A549 (cell line): ENCODE measurements around the gene MYO18A. TPM values are rescaled to one million over a fixed set of nuclear protein-coding genes. Genes with fewer than 3 reads are reported as not detected.

Experiments used
- ATAC-seq, 2 experiments: fragments of 200-7000 bp in 1 of 2; fragments of >200 bp in 1 of 2; cut with Nextera tagmentation in 1 of 2; cut with Tn5 transposase in 1 of 2; 3 replicates each; pipeline versions ENCODE4 v1.8.0 to v1.9.1; 2018 to 2020; ENCODE audit warnings: mild to moderate bottlenecking in 1 of 2, moderate library complexity in 1 of 2
- CTCF ChIA-PET: fragments of 300-600 bp; sonication (Branson Sonifier 250); formaldehyde crosslinking; extraction: SDS; loops from one replicate; lab custom pipeline; 2021; ENCODE audit warnings: antibody characterized with exemption, inconsistent platforms; lab: Yijun Ruan, JAX
- POLR2A ChIA-PET: fragments of 350-600 bp; formaldehyde crosslinking; extraction: SDS; loops from one replicate; lab custom pipeline; 2021; ENCODE audit warnings: antibody characterized with exemption, inconsistent platforms; lab: Yijun Ruan, JAX
- DNase-seq, 2 experiments: peaks; one replicate each; pipeline versions ENCODE4 v3.0.0 to v3.0.0-alpha.2; 2011 to 2016; ENCODE audit warnings: low read depth in 1 of 2, low spot score in 1 of 2
- FAIRE-seq: peaks from 2 replicates; lab custom pipeline; 2011; peaks lifted over from hg19 to GRCh38; lab: Jason Lieb, UNC
- H3K27ac ChIP-seq, 2 experiments: fragments of >200 bp; sonication (Bioruptor Twin); formaldehyde crosslinking; 3 replicates each; pipeline ENCODE4 v1.5.1; 2016 to 2017
- H3K4me1 ChIP-seq: fragments of >200 bp; sonication (Bioruptor Twin); formaldehyde crosslinking; 3 replicates; pipeline ENCODE4 v1.6.1; 2016
- H3K4me2 ChIP-seq: fragments of >200 bp; sonication (Bioruptor Twin); formaldehyde crosslinking; 3 replicates; pipeline ENCODE4 v1.6.1; 2016
- H3K4me3 ChIP-seq: fragments of >200 bp; sonication (Bioruptor Twin); formaldehyde crosslinking; 3 replicates; pipeline ENCODE4 v1.5.1; 2016
- H3K9me3 ChIP-seq: fragments of >200 bp; sonication (Bioruptor Twin); formaldehyde crosslinking; 3 replicates; pipeline ENCODE4 v1.6.1; 2016
- BCL3 ChIP-seq: fragments of >200 bp; sonication (Bioruptor Twin); formaldehyde crosslinking; IDR thresholded peaks from 3 replicates; pipeline ENCODE4 v1.6.1; 2016
- CBX2 ChIP-seq: fragments of 200-600 bp; sonication (generic); IDR thresholded peaks from 2 replicates; pipeline ENCODE4 v1.6.1; 2016; ENCODE audit warnings: low read depth, mild to moderate bottlenecking, borderline replicate concordance
- CHD2 ChIP-seq: fragments of 150-350 bp; IDR thresholded peaks from 2 replicates; pipeline ENCODE4 v1.6.1; 2014; ENCODE audit warnings: low read length; ENCODE audit not compliant: partially characterized antibody
- ELK1 ChIP-seq: fragments of 150-350 bp; IDR thresholded peaks from 2 replicates; pipeline ENCODE4 v1.6.1; 2014; ENCODE audit warnings: low read depth, mild to moderate bottlenecking, low read length
- EP300 ChIP-seq, 2 experiments: fragments of >200 bp; sonication (Bioruptor Twin); formaldehyde crosslinking; IDR thresholded peaks; 2 replicates in 1 of 2; 3 replicates in 1 of 2; pipeline ENCODE4 v1.6.1; 2016 to 2017
- ESRRA ChIP-seq: fragments of 150-350 bp; IDR thresholded peaks from 2 replicates; pipeline ENCODE4 v1.6.1; 2014; ENCODE audit warnings: mild to moderate bottlenecking, low read length, borderline replicate concordance
- GATA3 ChIP-seq: IDR thresholded peaks from 2 replicates; pipeline ENCODE4 v1.6.1; 2012; ENCODE audit warnings: borderline replicate concordance
- HES2 ChIP-seq: fragments of >200 bp; sonication (Bioruptor Twin); formaldehyde crosslinking; IDR thresholded peaks from 2 replicates; pipeline ENCODE4 v1.6.1; 2016
- HMGXB4 ChIP-seq: fragments of 250-450 bp; sonication (Bioruptor Pico); IDR thresholded peaks from 2 replicates; pipeline ENCODE4 v1.5.0; 2021; ENCODE audit warnings: mild to moderate bottlenecking, moderate library complexity, borderline replicate concordance
- HOXB13 ChIP-seq: fragments of 250-450 bp; sonication (Bioruptor Pico); IDR thresholded peaks from 2 replicates; pipeline ENCODE4 v1.5.0; 2020; ENCODE audit warnings: low read depth, mild to moderate bottlenecking, moderate library complexity
- JUNB ChIP-seq: fragments of >200 bp; sonication (Bioruptor Twin); formaldehyde crosslinking; IDR thresholded peaks from 2 replicates; pipeline ENCODE4 v1.6.1; 2016
- KDM5A ChIP-seq: fragments of 200-600 bp; sonication (generic); IDR thresholded peaks from 2 replicates; pipeline ENCODE4 v1.6.1; 2016; ENCODE audit warnings: antibody characterized with exemption, mild to moderate bottlenecking
- MAZ ChIP-seq: fragments of 150-350 bp; IDR thresholded peaks from 2 replicates; pipeline ENCODE4 v1.6.1; 2014; ENCODE audit warnings: antibody characterized with exemption, low read depth, low read length, borderline replicate concordance
- NFE2L2 ChIP-seq: fragments of 150-350 bp; conservative IDR thresholded peaks from 2 replicates; pipeline ENCODE4 v1.6.1; 2014; ENCODE audit warnings: low read length
- NPAS2 ChIP-seq: fragments of 250-450 bp; sonication (Bioruptor Pico); IDR thresholded peaks from 2 replicates; pipeline ENCODE4 v1.8.0; 2022; ENCODE audit warnings: mild to moderate bottlenecking, moderate library complexity, borderline replicate concordance
- PBX3 ChIP-seq: IDR thresholded peaks from 2 replicates; pipeline ENCODE4 v1.6.1; 2012
- POLR2AphosphoS2 ChIP-seq: conservative IDR thresholded peaks from 2 replicates; pipeline ENCODE4 v1.6.1; 2012; ENCODE audit warnings: low read length, improper control_type of control experiment, inconsistent platforms
- REST ChIP-seq: fragments of 200-600 bp; sonication (generic); IDR thresholded peaks from 2 replicates; pipeline ENCODE4 v1.6.1; 2016; ENCODE audit warnings: antibody characterized with exemption, mild to moderate bottlenecking, moderate library complexity
- RFX5 ChIP-seq: fragments of 450-650 bp; IDR thresholded peaks from 2 replicates; pipeline ENCODE4 v1.7.1; 2014; ENCODE audit warnings: antibody characterized with exemption, mild to moderate bottlenecking, moderate library complexity
- SMC3 ChIP-seq: fragments of >200 bp; sonication (Bioruptor Twin); formaldehyde crosslinking; IDR thresholded peaks from 3 replicates; pipeline ENCODE4 v1.6.1; 2018; ENCODE audit warnings: inconsistent platforms
- ZC3H11A ChIP-seq: fragments of 450-650 bp; IDR thresholded peaks from 2 replicates; pipeline ENCODE4 v1.6.1; 2014; ENCODE audit warnings: antibody characterized with exemption, mild to moderate bottlenecking
- ZFP36 ChIP-seq: fragments of 450-650 bp; IDR thresholded peaks from 2 replicates; pipeline ENCODE4 v1.6.1; 2014; ENCODE audit warnings: borderline replicate concordance; ENCODE audit not compliant: partially characterized antibody
- WGBS: methylation state at CpG from one replicate; pipeline ENCODE4 v1.1.6; 2017; ENCODE audit errors: missing lambda C conversion rate; 5-methylcytosine and 5-hydroxymethylcytosine counted together
- polyA plus RNA-seq, 4 experiments: library from polyadenylated mRNA; depleted of rRNA in 3 of 4; stranded (reverse); fragments of >200 nt; fragmentation: RNase III in 1 of 4; extraction: RNeasy Plus Mini Kit Qiagen cat#74134 plus additional on column Dnase treatment in 1 of 4; gene quantifications; 2 replicates in 3 of 4; 3 replicates in 1 of 4; pipeline ENCODE4 v1.2.3, GENCODE V29; 2011 to 2017

The MYO18A gene
- polyA plus RNA-seq, 2 of the 4 experiments (the other 2 are of a cell fraction) = 12.3 to 28.4 TPM

- no peak for DNase-seq
- Histone ChIP-seq H3K27ac (no peak overlapping the region), H3K4me2 (no peak overlapping the region), H3K9me3 (no peaks in the 10 kb centered on the region), H3K4me1 (no peaks in the 10 kb centered on the region), H3K4me3 (no peak overlapping the region)
- CTCF ChIA-PET = interaction anchor here (0.7 to 3.4 kb wide), 3 partner anchors 71 to 152 kb away, joined by 3 to 14 read pairs (median 4); no protein-coding TSS in a partner anchor
- WGBS = 37% methylated on average over 7 of the region's 7 CpGs
- ATAC-seq = no peak
- POLR2A ChIA-PET = no interaction called here
- TF ChIP-seq SMC3 (no peak), ELK1 (no peak), ZFP36 (no peak), KDM5A (no peak), HMGXB4 (no peak), RFX5 (no peak), POLR2AphosphoS2 (no peak), NPAS2 (CRISPR knock-in tag) (no peak), HOXB13 (CRISPR knock-in tag) (no peak), MAZ (no peak), ESRRA (no peak), REST (no peak), EP300 (IDR thresholded peaks at IDR 0.05) (no peak), JUNB (no peak)
- no peak for FAIRE-seq
These were observed 134.3 kb downstream of the MYO18A start for GRCh38 chr17:29045734-29046472.

- TF ChIP-seq HES2 (no peak), PBX3 (no peak), BCL3 (no peak), CBX2 (no peak), NPAS2 (CRISPR knock-in tag) (no peak), ZC3H11A (no peak), HOXB13 (CRISPR knock-in tag) (no peak), JUNB (no peak), NFE2L2 (no peak), GATA3 (no peak), CHD2 (no peak)
- Histone ChIP-seq H3K4me2 (no peak overlapping the region), H3K9me3 (no peaks in the 10 kb centered on the region), H3K4me3 (no peak overlapping the region), H3K27ac (no peak overlapping the region), H3K4me1 (no peaks in the 10 kb centered on the region)
- ATAC-seq (no peak), FAIRE-seq (no peak), DNase-seq (no peak)
- 36% methylated on average over 4 of the region's 4 CpGs for WGBS
- CTCF ChIA-PET = interaction anchor here (1.0 to 1.3 kb wide), 4 partner anchors 25 to 270 kb away, joined by 3 read pairs; no protein-coding TSS in a partner anchor
- POLR2A ChIA-PET = no interaction called here
These were observed 135.2 kb downstream of the MYO18A start for GRCh38 chr17:29045026-29045425.
